H1 (cell line): ENCODE results near the gene UBC.

ENCODE experiments used
- EP300 ChIP-seq, 2 experiments: IDR thresholded peaks; 1 replicate in 1 of 2; 2 replicates in 1 of 2; pipeline ENCODE4 v1.6.1; 2011 to 2012; ENCODE audit warnings: low read depth in 2 of 2, low read length in 2 of 2, mild to moderate bottlenecking in 2 of 2, borderline replicate concordance in 1 of 2, inconsistent platforms in 1 of 2, moderate library complexity in 1 of 2
- EZH2 ChIP-seq: fragments of 200-600 bp; sonication (generic); IDR thresholded peaks from 2 replicates; pipeline ENCODE4 v1.7.1; 2012; ENCODE audit warnings: low read depth, mild to moderate bottlenecking, moderate library complexity, low read length, inconsistent platforms; ENCODE audit not compliant: severe bottlenecking
- FOSL1 ChIP-seq: IDR thresholded peaks from 2 replicates; pipeline ENCODE4 v1.6.1; 2011; ENCODE audit warnings: mild to moderate bottlenecking, low read depth, low read length, moderate library complexity; ENCODE audit not compliant: insufficient read depth
- POLR2A ChIP-seq, 2 experiments: IDR thresholded peaks; 1 replicate in 1 of 2; 2 replicates in 1 of 2; pipeline ENCODE4 v1.6.1; 2011; ENCODE audit warnings: low read depth in 2 of 2, low read length in 2 of 2, mild to moderate bottlenecking in 2 of 2; ENCODE audit errors: control extremely low read depth in 1 of 2
- POLR2AphosphoS5 ChIP-seq: IDR thresholded peaks from 2 replicates; pipeline ENCODE4 v1.6.1; 2011; ENCODE audit warnings: low read depth, low read length
- RXRA ChIP-seq: IDR thresholded peaks from 2 replicates; pipeline ENCODE4 v1.6.1; 2011; ENCODE audit warnings: low read depth, mild to moderate bottlenecking, low read length, moderate library complexity; ENCODE audit not compliant: insufficient read depth
- SIN3A ChIP-seq, 2 experiments: IDR thresholded peaks in 1 of 2; conservative IDR thresholded peaks in 1 of 2; 2 replicates each; pipeline ENCODE4 v1.6.1; 2011 to 2012; ENCODE audit warnings: low read length in 2 of 2, improper control_type of control experiment in 1 of 2, low read depth in 1 of 2, mild to moderate bottlenecking in 1 of 2
- TAF1 ChIP-seq: IDR thresholded peaks from 2 replicates; pipeline ENCODE4 v1.6.1; 2011; ENCODE audit warnings: mild to moderate bottlenecking, low read depth, low read length
- TF ChIP-seq, protein P1 (sequence below), 3 experiments: IDR thresholded peaks; 1 replicate in 2 of 3; 2 replicates in 1 of 3; pipeline versions ENCODE4 v1.5.1 to v1.6.1; 2011; ENCODE audit warnings: low read length in 3 of 3, mild to moderate bottlenecking in 3 of 3, inconsistent platforms in 2 of 3, low read depth in 1 of 3, moderate library complexity in 1 of 3; ENCODE audit not compliant: insufficient read depth in 1 of 3; ENCODE audit errors: control extremely low read depth in 1 of 3
- TF ChIP-seq, protein P2 (sequence below): IDR thresholded peaks from 2 replicates; pipeline ENCODE4 v1.6.1; 2012; ENCODE audit warnings: inconsistent platforms
- TF ChIP-seq, protein P3 (sequence below): IDR thresholded peaks from 2 replicates; pipeline ENCODE4 v1.6.1; 2012; ENCODE audit warnings: low read length, inconsistent platforms

DNA sequence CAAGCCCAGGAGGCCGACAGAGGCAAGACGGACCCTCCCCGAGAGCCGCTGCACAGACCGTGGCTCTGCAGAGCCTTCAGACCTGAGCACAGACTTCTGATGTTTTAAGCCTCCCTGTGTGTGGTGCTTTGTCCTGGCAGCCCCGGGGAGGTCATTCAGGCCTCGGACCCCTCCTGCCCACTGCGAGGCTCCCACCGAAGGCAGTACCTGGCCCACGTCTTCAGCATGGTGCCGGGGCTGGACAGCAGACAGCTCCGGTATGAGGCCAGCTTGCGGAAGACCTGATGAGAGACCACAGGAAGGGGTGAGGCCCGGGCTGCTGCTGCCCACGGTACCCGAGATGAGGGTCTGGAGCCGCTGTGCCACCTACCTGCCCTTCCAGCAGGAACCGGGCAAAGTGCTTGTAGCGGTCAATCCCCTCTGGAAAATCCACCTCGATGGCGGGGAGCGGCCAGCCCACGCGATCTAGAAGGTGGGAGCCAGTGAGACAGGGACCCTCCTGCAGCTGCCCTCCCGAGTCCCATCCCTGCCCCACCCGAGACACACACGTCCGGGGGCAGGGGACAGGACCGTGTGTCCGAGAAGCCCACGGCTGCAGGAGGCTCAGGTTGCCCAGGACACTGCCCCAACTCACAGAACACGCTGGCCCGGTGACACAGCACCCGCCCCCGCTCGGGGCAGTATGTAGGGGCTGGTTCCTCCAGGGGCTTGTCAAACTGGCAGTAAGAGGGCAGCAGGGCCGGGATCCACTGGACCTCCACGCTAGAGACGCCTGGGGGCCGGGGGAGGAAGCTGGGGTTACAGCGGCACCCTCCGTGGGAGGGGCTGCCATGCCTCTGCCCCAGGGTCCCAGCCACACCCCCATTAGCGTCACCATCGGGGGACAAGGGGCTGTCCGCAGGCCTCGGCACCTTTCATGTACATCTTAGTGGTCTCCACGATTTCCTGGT is 35.6 kb upstream of the UBC start:
- TF ChIP-seq POLR2A (IDR thresholded peaks at IDR 0.05; ENCODE audit: control extremely low read depth in 1 of 2, low read depth in 2 of 2, low read length in 2 of 2) (no peak), EP300 (IDR thresholded peaks at IDR 0.05; ENCODE audit: borderline replicate concordance in 1 of 2, low read depth in 2 of 2, low read length in 2 of 2) (no peak), RXRA (no peak), SIN3A (conservative IDR thresholded peaks at IDR 0.05 in 1 of 2, IDR thresholded peaks at IDR 0.05 in 1 of 2; ENCODE audit: low read depth in 1 of 2, low read length in 2 of 2) (no peak), FOSL1 (no peak), EZH2 (no peak), TAF1 (no peak), POLR2AphosphoS5 (no peak)
- TF ChIP-seq, protein P1, sequence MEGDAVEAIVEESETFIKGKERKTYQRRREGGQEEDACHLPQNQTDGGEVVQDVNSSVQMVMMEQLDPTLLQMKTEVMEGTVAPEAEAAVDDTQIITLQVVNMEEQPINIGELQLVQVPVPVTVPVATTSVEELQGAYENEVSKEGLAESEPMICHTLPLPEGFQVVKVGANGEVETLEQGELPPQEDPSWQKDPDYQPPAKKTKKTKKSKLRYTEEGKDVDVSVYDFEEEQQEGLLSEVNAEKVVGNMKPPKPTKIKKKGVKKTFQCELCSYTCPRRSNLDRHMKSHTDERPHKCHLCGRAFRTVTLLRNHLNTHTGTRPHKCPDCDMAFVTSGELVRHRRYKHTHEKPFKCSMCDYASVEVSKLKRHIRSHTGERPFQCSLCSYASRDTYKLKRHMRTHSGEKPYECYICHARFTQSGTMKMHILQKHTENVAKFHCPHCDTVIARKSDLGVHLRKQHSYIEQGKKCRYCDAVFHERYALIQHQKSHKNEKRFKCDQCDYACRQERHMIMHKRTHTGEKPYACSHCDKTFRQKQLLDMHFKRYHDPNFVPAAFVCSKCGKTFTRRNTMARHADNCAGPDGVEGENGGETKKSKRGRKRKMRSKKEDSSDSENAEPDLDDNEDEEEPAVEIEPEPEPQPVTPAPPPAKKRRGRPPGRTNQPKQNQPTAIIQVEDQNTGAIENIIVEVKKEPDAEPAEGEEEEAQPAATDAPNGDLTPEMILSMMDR (IDR thresholded peaks at IDR 0.05; ENCODE audit: control extremely low read depth in 1 of 3, insufficient read depth in 1 of 3, low read depth in 1 of 3, low read length in 3 of 3), result no peak
- TF ChIP-seq, protein P2, sequence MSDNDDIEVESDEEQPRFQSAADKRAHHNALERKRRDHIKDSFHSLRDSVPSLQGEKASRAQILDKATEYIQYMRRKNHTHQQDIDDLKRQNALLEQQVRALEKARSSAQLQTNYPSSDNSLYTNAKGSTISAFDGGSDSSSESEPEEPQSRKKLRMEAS, result no peak
- TF ChIP-seq, protein P3, sequence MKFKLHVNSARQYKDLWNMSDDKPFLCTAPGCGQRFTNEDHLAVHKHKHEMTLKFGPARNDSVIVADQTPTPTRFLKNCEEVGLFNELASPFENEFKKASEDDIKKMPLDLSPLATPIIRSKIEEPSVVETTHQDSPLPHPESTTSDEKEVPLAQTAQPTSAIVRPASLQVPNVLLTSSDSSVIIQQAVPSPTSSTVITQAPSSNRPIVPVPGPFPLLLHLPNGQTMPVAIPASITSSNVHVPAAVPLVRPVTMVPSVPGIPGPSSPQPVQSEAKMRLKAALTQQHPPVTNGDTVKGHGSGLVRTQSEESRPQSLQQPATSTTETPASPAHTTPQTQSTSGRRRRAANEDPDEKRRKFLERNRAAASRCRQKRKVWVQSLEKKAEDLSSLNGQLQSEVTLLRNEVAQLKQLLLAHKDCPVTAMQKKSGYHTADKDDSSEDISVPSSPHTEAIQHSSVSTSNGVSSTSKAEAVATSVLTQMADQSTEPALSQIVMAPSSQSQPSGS, result no peak
